ENCODE data around the gene GPR18. TPM values are rescaled to one million over a fixed set of nuclear protein-coding genes. Genes with fewer than 3 reads are reported as not detected.

Gene GPR18
- total and polyA plus RNA-seq, 2 of the 4 experiments (the other 2 are of a cell fraction) = not detected

DNA sequence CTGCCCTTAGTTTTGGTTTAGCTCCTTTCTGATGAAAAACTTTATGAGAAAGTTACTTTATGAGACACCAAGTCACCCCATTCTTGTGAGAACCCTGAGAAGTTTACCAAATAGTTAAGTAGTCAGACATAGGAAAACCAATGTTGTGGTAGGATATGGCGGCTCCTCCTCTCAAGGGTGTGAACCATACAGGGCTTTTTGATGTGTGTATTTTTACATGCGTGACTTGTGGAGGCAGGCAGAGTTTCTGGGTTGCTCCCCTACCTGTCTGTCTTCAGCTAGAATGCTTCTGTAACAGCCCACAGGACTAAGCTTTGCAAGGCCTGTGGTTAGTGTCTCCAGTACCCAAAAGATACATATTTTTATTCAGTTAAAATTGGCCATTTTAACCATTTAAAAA is 39.2 kb downstream of the GPR18 start:
- no peak overlapping the region for H3K27ac ChIP-seq (ENCODE audit: insufficient read depth, low read length)
- BruUV-seq (replicated peaks) = no TSS peak
- CTCF ChIA-PET = interaction anchor here (1.1 kb wide), 1 partner anchor 12 kb away, joined by 3 read pairs; no protein-coding TSS in a partner anchor

More for the DNA sequence above, 39.2 kb downstream of the GPR18 start:
- Histone ChIP-seq H3K56ac (ENCODE audit: extremely low read depth, insufficient read depth, low read length) (no peak overlapping the region), H4K91ac (ENCODE audit: insufficient read depth, low read depth, low read length) (no peak overlapping the region), H3K4me3 (ENCODE audit: insufficient read depth, low read depth, low read length) (no peak overlapping the region), H3K18ac (ENCODE audit: low read depth, low read length) (no peak overlapping the region), H4K20me1 (ENCODE audit: insufficient read depth, low read length) (peaks cover 57% of the 10 kb centered on the region), H4K5ac (ENCODE audit: low read depth, low read length) (no peak overlapping the region), H2BK120ac (ENCODE audit: low read depth, low read length) (no peak overlapping the region), H3K14ac (replicated peaks; ENCODE audit: low read depth, low read length) (0 out of 2 replicates have a peak overlapping the region, but pooled peaks have one; percentile 4), H3K4me1 (ENCODE audit: control insufficient read depth, insufficient read depth, low read length) (peaks cover 6% of the 10 kb centered on the region; the same call in 1 of the 2 replicates), H3K9me3 (ENCODE audit: control insufficient read depth, insufficient read depth, low read length) (no peaks in the 10 kb centered on the region), H2AK5ac (ENCODE audit: low read depth, low read length) (no peak overlapping the region), H3K4ac (ENCODE audit: low read depth, low read length) (no peak overlapping the region), H2BK15ac (ENCODE audit: low read depth, low read length) (no peak overlapping the region), H2BK20ac (ENCODE audit: low read depth, low read length) (no peak overlapping the region), H3K27me3 (ENCODE audit: control insufficient read depth, insufficient read depth, low read length) (no peaks in the 10 kb centered on the region), H2AK9ac (replicated peaks; ENCODE audit: low read depth, low read length, poor library complexity) (no peak overlapping the region), H4K8ac (ENCODE audit: low read depth in 2 of 2, low read length in 2 of 2) (no peak overlapping the region), H3K36me3 (ENCODE audit: control insufficient read depth, insufficient read depth, low read length) (peaks cover 3% of the 10 kb centered on the region; the same call in 1 of the 2 replicates), H3K9me1 (ENCODE audit: insufficient read depth, low read length) (0 out of 2 replicates have a peak, but pooled peaks cover 9% of the 10 kb centered on the region), H3K4me2 (ENCODE audit: low read depth, low read length) (no peak overlapping the region), H2AFZ (replicated peaks; ENCODE audit: low read length, poor library complexity) (no peak overlapping the region), H3K9ac (ENCODE audit: low read depth, low read length) (no peak overlapping the region), H3K23ac (ENCODE audit: low read depth, low read length) (no peak overlapping the region), H2BK5ac (ENCODE audit: low read depth, low read length, poor library complexity, severe bottlenecking) (no peak overlapping the region), H3K79me1 (ENCODE audit: low read depth in 1 of 2, low read length in 2 of 2) (peaks cover 37 to 63% of the 10 kb centered on the region in 2 experiments)
- WGBS, 2 experiments (ENCODE audit: extremely low coverage in 2 of 2, insufficient read length in 1 of 2) = no CpG with 5 or more reads among the region's 2 CpGs
- dilution Hi-C loops (cut with HindIII; ENCODE audit: low sequenced_read_pairs, unreplicated experiment) (no loop called here), in situ Hi-C loops (cut with MboI; ENCODE audit: low sequenced_read_pairs) (no loop called here), intact Hi-C loops (cut with micrococcal nuclease) (loop anchor here (1.0 kb wide), 1 partner anchor 39 kb away; the partner anchor contains the start of gene GPR18)
- no peak for TF ChIP-seq RAD21 (IDR thresholded peaks at IDR 0.05; ENCODE audit: low read length)
- no peak for TF ChIP-seq MAFK (IDR thresholded peaks at IDR 0.05; ENCODE audit: low read depth, low read length)
- no peak for TF ChIP-seq RCOR1 (IDR thresholded peaks at IDR 0.05; ENCODE audit: insufficient replicate concordance, low read length)
- no peak for TF ChIP-seq USF2 (IDR thresholded peaks at IDR 0.05; ENCODE audit: low read depth, low read length)
- no peak for TF ChIP-seq POLR2A (IDR thresholded peaks at IDR 0.05; ENCODE audit: low read depth, low read length)
- no peak for TF ChIP-seq SMC3 (IDR thresholded peaks at IDR 0.05; ENCODE audit: low read depth, low read length)
- no peak for TF ChIP-seq NFE2L2 (IDR thresholded peaks at IDR 0.05; ENCODE audit: low read depth, low read length)
- TF ChIP-seq RFX5 (IDR thresholded peaks at IDR 0.05; ENCODE audit: low read depth, low read length) = no peak
- DNase-seq (no peak), ATAC-seq (ENCODE audit: low read depth) (no peak; the same call in 1 of the 2 replicates)
- POLR2A ChIA-PET (ENCODE audit: unreplicated experiment) = no interaction called here

All from IMR-90 (cell line).